ENCODE measurements around the gene WDR41.

WDR41 gene

DNA sequence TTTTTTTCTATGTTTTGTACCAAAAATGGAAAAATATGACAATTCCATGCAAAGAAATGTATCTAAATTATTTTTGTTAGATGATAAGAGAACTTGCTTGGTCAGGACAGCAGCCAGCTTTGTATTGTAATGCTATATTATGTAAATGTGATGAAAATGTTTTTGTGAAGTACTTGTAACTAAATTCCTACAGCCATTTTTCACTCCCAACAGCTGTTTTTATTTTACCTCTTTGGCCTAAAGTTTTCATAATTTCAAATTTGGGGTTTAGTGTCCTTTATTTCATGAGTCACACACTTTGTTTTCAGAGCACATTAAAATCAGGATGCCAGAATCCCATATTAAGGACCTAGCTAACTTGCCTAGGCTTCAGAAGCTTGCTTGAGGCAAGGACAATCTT is 64.1 kb downstream of the WDR41 start:
- Histone ChIP-seq H3K4me1 (ENCODE audit: control insufficient read depth in 1 of 2, insufficient read depth in 2 of 2, low read length in 2 of 2) (no peaks in the 10 kb centered on the region), H3K9me3 (ENCODE audit: control insufficient read depth in 1 of 2, low read length in 2 of 2) (no peaks in the 10 kb centered on the region), H3K27me3 (ENCODE audit: control insufficient read depth in 1 of 2, insufficient read depth in 2 of 2, low read length in 2 of 2) (no peaks in the 10 kb centered on the region), H3K36me3 (ENCODE audit: control insufficient read depth in 1 of 2, insufficient read depth in 2 of 2, low read length in 2 of 2) (peaks cover 16 to 28% of the 10 kb centered on the region in 2 donors), H3K27ac (ENCODE audit: low read depth, low read length) (no peak overlapping the region), H3K4me3 (ENCODE audit: low read depth in 1 of 2, low read length in 2 of 2) (no peak overlapping the region), H3K9ac (ENCODE audit: low read depth in 1 of 2, low read length in 2 of 2) (no peak overlapping the region)

- Histone ChIP-seq H3K27ac (ENCODE audit: low read depth, low read length) (no peak overlapping the region), H3K27me3 (ENCODE audit: control insufficient read depth in 1 of 2, insufficient read depth in 2 of 2, low read length in 2 of 2) (no peaks in the 10 kb centered on the region), H3K4me3 (ENCODE audit: low read depth in 1 of 2, low read length in 2 of 2) (no peak overlapping the region), H3K4me1 (ENCODE audit: control insufficient read depth in 1 of 2, insufficient read depth in 2 of 2, low read length in 2 of 2) (no peaks in the 10 kb centered on the region), H3K36me3 (ENCODE audit: control insufficient read depth in 1 of 2, insufficient read depth in 2 of 2, low read length in 2 of 2) (peaks cover 10 to 24% of the 10 kb centered on the region in 2 donors), H3K9ac (ENCODE audit: low read depth in 1 of 2, low read length in 2 of 2) (no peak overlapping the region), H3K9me3 (ENCODE audit: control insufficient read depth in 1 of 2, low read length in 2 of 2) (no peaks in the 10 kb centered on the region)
These were observed 65.4 kb downstream of the WDR41 start for GRCh38 chr5:77426670-77427069.

GRCh38 chr5:77425998-77426659 is 66.0 kb downstream of the WDR41 start:
- H3K36me3 ChIP-seq (ENCODE audit: control insufficient read depth in 1 of 2, insufficient read depth in 2 of 2, low read length in 2 of 2), result peaks cover 5 to 20% of the 10 kb centered on the region in 2 donors
- no peak overlapping the region for H3K27ac ChIP-seq (ENCODE audit: low read depth, low read length)

DNA sequence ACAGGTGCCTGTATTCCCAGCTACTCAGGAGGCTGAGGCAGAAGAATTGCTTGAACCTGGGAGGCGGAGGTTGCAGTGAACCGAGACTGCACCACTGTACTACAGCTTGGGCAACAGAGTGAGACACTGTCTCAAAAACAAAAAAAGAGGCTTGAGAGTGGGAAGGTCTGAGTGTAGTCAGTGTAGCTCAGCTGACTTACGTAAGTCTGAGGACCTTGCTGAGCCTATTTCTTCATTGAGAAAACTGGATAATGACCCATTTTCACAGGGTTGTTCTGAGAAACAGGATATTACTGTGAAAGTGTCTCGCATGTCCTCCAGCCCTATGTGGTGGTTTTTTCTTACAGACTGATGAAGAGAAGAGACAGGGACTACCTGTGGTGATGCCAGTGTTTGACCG is 66.7 kb downstream of the WDR41 start:
- no peaks in the 10 kb centered on the region for H3K27me3 ChIP-seq (ENCODE audit: control insufficient read depth in 1 of 2, insufficient read depth in 2 of 2, low read length in 2 of 2)
- no peak overlapping the region for H3K27ac ChIP-seq (ENCODE audit: low read depth, low read length)
- peaks cover 5 to 18% of the 10 kb centered on the region in 2 donors for H3K36me3 ChIP-seq (ENCODE audit: control insufficient read depth in 1 of 2, insufficient read depth in 2 of 2, low read length in 2 of 2)
- no peak overlapping the region for H3K4me3 ChIP-seq (ENCODE audit: low read depth in 1 of 2, low read length in 2 of 2)
- peaks cover 0 to under 1% of the 10 kb centered on the region in 2 donors for H3K4me1 ChIP-seq (ENCODE audit: control insufficient read depth in 1 of 2, insufficient read depth in 2 of 2, low read length in 2 of 2)
- H3K9me3 ChIP-seq (ENCODE audit: control insufficient read depth in 1 of 2, low read length in 2 of 2), result no peaks in the 10 kb centered on the region
- no peak overlapping the region for H3K9ac ChIP-seq (ENCODE audit: low read depth in 1 of 2, low read length in 2 of 2)

More at GRCh38 chr5:77425998-77426659, 66.0 kb downstream of the WDR41 start:
- Histone ChIP-seq H3K4me1 (ENCODE audit: control insufficient read depth in 1 of 2, insufficient read depth in 2 of 2, low read length in 2 of 2) (no peaks in the 10 kb centered on the region), H3K4me3 (ENCODE audit: low read depth in 1 of 2, low read length in 2 of 2) (no peak overlapping the region), H3K27me3 (ENCODE audit: control insufficient read depth in 1 of 2, insufficient read depth in 2 of 2, low read length in 2 of 2) (no peaks in the 10 kb centered on the region), H3K9ac (ENCODE audit: low read depth in 1 of 2, low read length in 2 of 2) (no peak overlapping the region), H3K9me3 (ENCODE audit: control insufficient read depth in 1 of 2, low read length in 2 of 2) (no peaks in the 10 kb centered on the region)

GRCh38 chr5:77424921-77425320 is 67.2 kb downstream of the WDR41 start:
- Histone ChIP-seq H3K4me3 (ENCODE audit: low read depth in 1 of 2, low read length in 2 of 2) (no peak overlapping the region), H3K36me3 (ENCODE audit: control insufficient read depth in 1 of 2, insufficient read depth in 2 of 2, low read length in 2 of 2) (peaks cover 4 to 13% of the 10 kb centered on the region in 2 donors), H3K27me3 (ENCODE audit: control insufficient read depth in 1 of 2, insufficient read depth in 2 of 2, low read length in 2 of 2) (no peaks in the 10 kb centered on the region), H3K9me3 (ENCODE audit: control insufficient read depth in 1 of 2, low read length in 2 of 2) (no peaks in the 10 kb centered on the region), H3K9ac (ENCODE audit: low read depth in 1 of 2, low read length in 2 of 2) (no peak overlapping the region), H3K4me1 (ENCODE audit: control insufficient read depth in 1 of 2, insufficient read depth in 2 of 2, low read length in 2 of 2) (peaks cover 0 to 6% of the 10 kb centered on the region in 2 donors), H3K27ac (ENCODE audit: low read depth, low read length) (no peak overlapping the region)

- peaks cover 0 to 6% of the 10 kb centered on the region in 2 donors for H3K4me1 ChIP-seq (ENCODE audit: control insufficient read depth in 1 of 2, insufficient read depth in 2 of 2, low read length in 2 of 2)
- H3K36me3 ChIP-seq (ENCODE audit: control insufficient read depth in 1 of 2, insufficient read depth in 2 of 2, low read length in 2 of 2), result peaks cover 0 to 10% of the 10 kb centered on the region in 2 donors
- H3K27me3 ChIP-seq (ENCODE audit: control insufficient read depth in 1 of 2, insufficient read depth in 2 of 2, low read length in 2 of 2), result no peaks in the 10 kb centered on the region
- no peaks in the 10 kb centered on the region for H3K9me3 ChIP-seq (ENCODE audit: control insufficient read depth in 1 of 2, low read length in 2 of 2)
- H3K4me3 ChIP-seq (ENCODE audit: low read depth in 1 of 2, low read length in 2 of 2), result no peak overlapping the region
- no peak overlapping the region for H3K27ac ChIP-seq (ENCODE audit: low read depth, low read length)
- H3K9ac ChIP-seq (ENCODE audit: low read depth in 1 of 2, low read length in 2 of 2), result no peak overlapping the region
These were observed 68.9 kb downstream of the WDR41 start for GRCh38 chr5:77423022-77423750.

- no peak overlapping the region for H3K27ac ChIP-seq (ENCODE audit: low read depth, low read length)
- H3K9me3 ChIP-seq (ENCODE audit: control insufficient read depth in 1 of 2, low read length in 2 of 2), result no peaks in the 10 kb centered on the region
- no peak overlapping the region for H3K9ac ChIP-seq (ENCODE audit: low read depth in 1 of 2, low read length in 2 of 2)
- no peak overlapping the region for H3K4me3 ChIP-seq (ENCODE audit: low read depth in 1 of 2, low read length in 2 of 2)
- peaks cover 0 to 6% of the 10 kb centered on the region in 2 donors for H3K4me1 ChIP-seq (ENCODE audit: control insufficient read depth in 1 of 2, insufficient read depth in 2 of 2, low read length in 2 of 2)
- H3K27me3 ChIP-seq (ENCODE audit: control insufficient read depth in 1 of 2, insufficient read depth in 2 of 2, low read length in 2 of 2), result no peaks in the 10 kb centered on the region
- H3K36me3 ChIP-seq (ENCODE audit: control insufficient read depth in 1 of 2, insufficient read depth in 2 of 2, low read length in 2 of 2), result peaks cover 0 to 6% of the 10 kb centered on the region in 2 donors
These were observed 71.2 kb downstream of the WDR41 start for GRCh38 chr5:77420940-77421339.

DNA sequence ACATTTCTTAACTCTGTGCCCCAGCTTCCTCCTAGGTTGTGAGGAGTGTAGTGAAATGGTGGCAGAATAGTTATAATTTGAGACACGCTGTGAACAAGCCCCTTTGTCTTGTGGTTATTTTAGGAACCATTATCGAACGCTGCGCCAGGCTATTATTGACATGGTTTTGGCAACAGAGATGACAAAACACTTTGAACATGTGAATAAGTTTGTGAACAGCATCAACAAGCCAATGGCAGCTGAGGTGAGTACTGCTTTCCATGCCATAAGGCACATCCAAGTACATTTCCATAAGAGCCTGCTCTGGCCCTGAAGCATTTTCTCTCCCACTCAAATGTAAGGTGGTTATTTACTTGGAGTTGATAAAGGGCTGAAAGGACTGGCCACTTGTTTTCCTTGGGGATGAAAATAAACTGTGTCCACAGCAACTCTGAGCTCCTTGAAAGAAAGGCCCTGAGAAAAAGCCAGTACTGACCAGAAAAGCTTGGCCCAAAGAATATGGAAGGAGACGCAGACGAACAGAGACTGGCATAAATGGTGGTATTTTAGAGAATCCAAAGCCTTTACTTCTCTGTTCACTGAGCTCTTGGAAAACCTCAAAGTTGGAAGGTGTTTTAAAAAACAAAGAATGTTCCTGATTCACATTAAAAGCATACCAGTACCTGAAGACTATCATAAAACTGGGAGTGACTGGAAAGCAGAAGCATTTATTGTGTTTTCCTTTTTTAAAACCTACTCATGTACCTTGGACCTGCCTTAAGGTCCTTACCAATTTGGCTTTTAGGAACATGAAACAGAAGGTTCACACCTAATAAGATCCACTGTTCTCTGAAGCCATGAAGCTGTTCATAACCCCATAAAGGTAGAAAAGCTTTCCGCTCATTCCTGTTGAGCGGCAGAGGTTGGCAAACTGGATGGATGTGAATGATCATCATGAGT is 72.2 kb downstream of the WDR41 start:
- Histone ChIP-seq H3K36me3 (ENCODE audit: control insufficient read depth in 1 of 2, insufficient read depth in 2 of 2, low read length in 2 of 2) (no peaks in the 10 kb centered on the region), H3K9me3 (ENCODE audit: control insufficient read depth in 1 of 2, low read length in 2 of 2) (no peaks in the 10 kb centered on the region), H3K4me1 (ENCODE audit: control insufficient read depth in 1 of 2, insufficient read depth in 2 of 2, low read length in 2 of 2) (peaks cover 0 to 6% of the 10 kb centered on the region in 2 donors), H3K9ac (ENCODE audit: low read depth in 1 of 2, low read length in 2 of 2) (no peak overlapping the region), H3K4me3 (ENCODE audit: low read depth in 1 of 2, low read length in 2 of 2) (no peak overlapping the region), H3K27me3 (ENCODE audit: control insufficient read depth in 1 of 2, insufficient read depth in 2 of 2, low read length in 2 of 2) (no peaks in the 10 kb centered on the region), H3K27ac (ENCODE audit: low read depth, low read length) (no peak overlapping the region)

DNA sequence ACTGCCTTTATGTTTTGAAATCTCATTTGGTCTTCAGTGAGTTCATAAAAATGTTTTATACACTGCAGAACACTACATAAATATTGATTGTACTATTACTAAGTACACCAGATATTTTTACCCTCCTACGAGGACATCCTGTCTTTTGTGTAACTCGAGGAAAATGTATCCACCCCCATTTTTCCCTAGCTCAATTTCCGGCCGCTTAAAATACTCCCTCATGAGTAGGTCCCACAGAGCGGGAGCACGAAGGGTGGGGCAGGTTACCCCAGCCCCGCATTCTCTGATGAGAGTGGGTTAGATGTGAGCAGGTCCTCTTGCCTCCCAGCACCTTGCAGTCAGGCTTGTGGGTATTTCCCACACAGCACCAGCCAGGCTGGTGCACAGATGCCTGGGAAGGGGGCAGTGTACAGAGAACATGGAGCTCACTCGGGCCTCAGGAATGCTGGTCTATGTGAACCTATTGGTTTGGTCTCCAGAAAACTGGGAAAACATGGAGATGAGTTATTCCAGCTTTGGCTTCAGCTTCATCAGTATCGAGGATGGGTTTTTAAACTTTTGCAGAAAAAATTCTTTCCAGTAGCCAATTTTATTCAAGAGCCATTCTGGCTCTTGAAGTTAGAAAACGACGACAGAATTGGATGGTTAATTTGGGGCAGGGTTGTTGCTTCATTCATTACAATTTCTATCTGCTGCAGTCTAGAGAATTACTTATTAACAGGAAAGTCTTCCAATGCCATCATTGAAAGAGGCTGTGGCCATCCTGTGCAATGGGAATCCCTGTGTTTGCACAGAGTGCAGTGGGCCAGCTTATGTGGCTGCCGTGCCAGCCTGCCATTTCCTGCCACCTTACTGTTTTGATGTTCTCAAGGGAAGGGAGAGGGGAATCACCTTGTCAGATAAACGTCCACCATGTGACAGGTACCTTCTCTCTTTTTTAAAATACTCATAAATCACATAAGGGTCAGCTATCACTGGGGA is 73.2 kb downstream of the WDR41 start:
- Histone ChIP-seq H3K27me3 (ENCODE audit: control insufficient read depth in 1 of 2, insufficient read depth in 2 of 2, low read length in 2 of 2) (no peaks in the 10 kb centered on the region), H3K9ac (ENCODE audit: low read depth in 1 of 2, low read length in 2 of 2) (no peak overlapping the region), H3K27ac (ENCODE audit: low read depth, low read length) (no peak overlapping the region)

More for the DNA sequence above, 73.2 kb downstream of the WDR41 start:
- Histone ChIP-seq H3K36me3 (ENCODE audit: control insufficient read depth in 1 of 2, insufficient read depth in 2 of 2, low read length in 2 of 2) (no peaks in the 10 kb centered on the region), H3K4me3 (ENCODE audit: low read depth in 1 of 2, low read length in 2 of 2) (no peak overlapping the region), H3K9me3 (ENCODE audit: control insufficient read depth in 1 of 2, low read length in 2 of 2) (no peaks in the 10 kb centered on the region), H3K4me1 (ENCODE audit: control insufficient read depth in 1 of 2, insufficient read depth in 2 of 2, low read length in 2 of 2) (peaks cover 0 to 6% of the 10 kb centered on the region in 2 donors)

Measured in duodenal mucosa (tissue), 2 donors.